ENCODE measurements around the gene ETS2.

The ETS2 gene

GRCh38 chr21:38769191-38769780 lies 36.4 kb upstream of the ETS2 start:
- WGBS = 79% methylated on average over 9 of the region's 9 CpGs
- H3K4me3 ChIP-seq (ENCODE audit: low read length) = no peak overlapping the region
- no peak overlapping the region for H3K9ac ChIP-seq (ENCODE audit: low read depth, low read length)
- no peaks in the 10 kb centered on the region for H3K27me3 ChIP-seq (ENCODE audit: insufficient read depth, low read length)
- H3K9me3 ChIP-seq (ENCODE audit: insufficient read depth, low read depth, low read length) = peaks cover 5% of the 10 kb centered on the region; the same call in 1 of the 2 replicates
- H3K36me3 ChIP-seq (ENCODE audit: insufficient read depth, low read length) = no peaks in the 10 kb centered on the region
- no peaks in the 10 kb centered on the region for H3K4me1 ChIP-seq (ENCODE audit: insufficient read depth, low read length)
- no peak overlapping the region for H3K27ac ChIP-seq (ENCODE audit: low read depth, low read length)

- no peaks in the 10 kb centered on the region for H3K4me1 ChIP-seq (ENCODE audit: insufficient read depth, low read length)
- WGBS = 93% methylated on average over 4 of the region's 4 CpGs
- no peaks in the 10 kb centered on the region for H3K27me3 ChIP-seq (ENCODE audit: insufficient read depth, low read length)
- no peak overlapping the region for H3K27ac ChIP-seq (ENCODE audit: low read depth, low read length)
- no peak overlapping the region for H3K9ac ChIP-seq (ENCODE audit: low read depth, low read length)
- peaks cover 5% of the 10 kb centered on the region; the same call in 1 of the 2 replicates for H3K9me3 ChIP-seq (ENCODE audit: insufficient read depth, low read depth, low read length)
- no peaks in the 10 kb centered on the region for H3K36me3 ChIP-seq (ENCODE audit: insufficient read depth, low read length)
- no peak overlapping the region for H3K4me3 ChIP-seq (ENCODE audit: low read length)
Observed at GRCh38 chr21:38770660-38771059, 35.1 kb upstream of the ETS2 start.

- no peaks in the 10 kb centered on the region for H3K9me3 ChIP-seq (ENCODE audit: insufficient read depth, low read depth, low read length)
- H3K27me3 ChIP-seq (ENCODE audit: insufficient read depth, low read length) = no peaks in the 10 kb centered on the region
- H3K9ac ChIP-seq (ENCODE audit: low read depth, low read length) = no peak overlapping the region
- H3K4me1 ChIP-seq (ENCODE audit: insufficient read depth, low read length) = no peaks in the 10 kb centered on the region
- H3K4me3 ChIP-seq (ENCODE audit: low read length) = no peak overlapping the region
- no peaks in the 10 kb centered on the region for H3K36me3 ChIP-seq (ENCODE audit: insufficient read depth, low read length)
- H3K27ac ChIP-seq (ENCODE audit: low read depth, low read length) = no peak overlapping the region
Observed at GRCh38 chr21:38771536-38771935, 34.2 kb upstream of the ETS2 start.

- Histone ChIP-seq H3K4me1 (ENCODE audit: insufficient read depth, low read length) (no peaks in the 10 kb centered on the region), H3K9ac (ENCODE audit: low read depth, low read length) (no peak overlapping the region), H3K27ac (ENCODE audit: low read depth, low read length) (no peak overlapping the region), H3K36me3 (ENCODE audit: insufficient read depth, low read length) (no peaks in the 10 kb centered on the region), H3K4me3 (ENCODE audit: low read length) (no peak overlapping the region), H3K27me3 (ENCODE audit: insufficient read depth, low read length) (no peaks in the 10 kb centered on the region), H3K9me3 (ENCODE audit: insufficient read depth, low read depth, low read length) (no peaks in the 10 kb centered on the region)
Observed at GRCh38 chr21:38772646-38773045, 33.1 kb upstream of the ETS2 start.

GRCh38 chr21:38773099-38774061 lies 32.3 kb upstream of the ETS2 start:
- Histone ChIP-seq H3K4me1 (ENCODE audit: insufficient read depth, low read length) (no peaks in the 10 kb centered on the region), H3K9me3 (ENCODE audit: insufficient read depth, low read depth, low read length) (0 out of 2 replicates have a peak, but pooled peaks cover 2% of the 10 kb centered on the region), H3K36me3 (ENCODE audit: insufficient read depth, low read length) (no peaks in the 10 kb centered on the region), H3K27me3 (ENCODE audit: insufficient read depth, low read length) (no peaks in the 10 kb centered on the region), H3K4me3 (ENCODE audit: low read length) (no peak overlapping the region), H3K27ac (ENCODE audit: low read depth, low read length) (no peak overlapping the region), H3K9ac (ENCODE audit: low read depth, low read length) (no peak overlapping the region)
- WGBS = 92% methylated on average over 18 of the region's 18 CpGs

GRCh38 chr21:38774152-38774551 lies 31.6 kb upstream of the ETS2 start:
- Histone ChIP-seq H3K27ac (ENCODE audit: low read depth, low read length) (no peak overlapping the region), H3K27me3 (ENCODE audit: insufficient read depth, low read length) (no peaks in the 10 kb centered on the region), H3K9ac (ENCODE audit: low read depth, low read length) (no peak overlapping the region), H3K4me3 (ENCODE audit: low read length) (no peak overlapping the region), H3K4me1 (ENCODE audit: insufficient read depth, low read length) (no peaks in the 10 kb centered on the region), H3K9me3 (ENCODE audit: insufficient read depth, low read depth, low read length) (peaks cover 7% of the 10 kb centered on the region), H3K36me3 (ENCODE audit: insufficient read depth, low read length) (no peaks in the 10 kb centered on the region)
- 97% methylated on average over 5 of the region's 5 CpGs for WGBS

GRCh38 chr21:38774586-38775285 lies 31.0 kb upstream of the ETS2 start:
- H3K9ac ChIP-seq (ENCODE audit: low read depth, low read length) = no peak overlapping the region
- H3K27me3 ChIP-seq (ENCODE audit: insufficient read depth, low read length) = no peaks in the 10 kb centered on the region
- no peaks in the 10 kb centered on the region for H3K36me3 ChIP-seq (ENCODE audit: insufficient read depth, low read length)
- H3K4me1 ChIP-seq (ENCODE audit: insufficient read depth, low read length) = no peaks in the 10 kb centered on the region
- H3K4me3 ChIP-seq (ENCODE audit: low read length) = no peak overlapping the region
- no peak overlapping the region for H3K27ac ChIP-seq (ENCODE audit: low read depth, low read length)
- peaks cover 7% of the 10 kb centered on the region for H3K9me3 ChIP-seq (ENCODE audit: insufficient read depth, low read depth, low read length)
- 91% methylated on average over 11 of the region's 12 CpGs for WGBS

GRCh38 chr21:38775733-38776132 lies 30.0 kb upstream of the ETS2 start:
- no peaks in the 10 kb centered on the region for H3K36me3 ChIP-seq (ENCODE audit: insufficient read depth, low read length)
- H3K4me3 ChIP-seq (ENCODE audit: low read length) = no peak overlapping the region
- WGBS = 93% methylated on average over 5 of the region's 5 CpGs
- H3K9me3 ChIP-seq (ENCODE audit: insufficient read depth, low read depth, low read length) = peaks cover 7% of the 10 kb centered on the region
- H3K4me1 ChIP-seq (ENCODE audit: insufficient read depth, low read length) = no peaks in the 10 kb centered on the region
- no peak overlapping the region for H3K9ac ChIP-seq (ENCODE audit: low read depth, low read length)
- no peak overlapping the region for H3K27ac ChIP-seq (ENCODE audit: low read depth, low read length)
- no peaks in the 10 kb centered on the region for H3K27me3 ChIP-seq (ENCODE audit: insufficient read depth, low read length)

GRCh38 chr21:38777015-38777414 lies 28.7 kb upstream of the ETS2 start:
- Histone ChIP-seq H3K36me3 (ENCODE audit: insufficient read depth, low read length) (no peaks in the 10 kb centered on the region), H3K27ac (ENCODE audit: low read depth, low read length) (no peak overlapping the region), H3K4me1 (ENCODE audit: insufficient read depth, low read length) (no peaks in the 10 kb centered on the region), H3K9me3 (ENCODE audit: insufficient read depth, low read depth, low read length) (peaks cover 8% of the 10 kb centered on the region), H3K4me3 (ENCODE audit: low read length) (no peak overlapping the region), H3K27me3 (ENCODE audit: insufficient read depth, low read length) (no peaks in the 10 kb centered on the region), H3K9ac (ENCODE audit: low read depth, low read length) (no peak overlapping the region)
- 100% methylated on average over 1 of the region's 1 CpG for WGBS

GRCh38 chr21:38777531-38777930 lies 28.2 kb upstream of the ETS2 start:
- no peaks in the 10 kb centered on the region for H3K27me3 ChIP-seq (ENCODE audit: insufficient read depth, low read length)
- no peaks in the 10 kb centered on the region for H3K4me1 ChIP-seq (ENCODE audit: insufficient read depth, low read length)
- H3K4me3 ChIP-seq (ENCODE audit: low read length) = no peak overlapping the region
- no peak overlapping the region for H3K27ac ChIP-seq (ENCODE audit: low read depth, low read length)
- H3K9ac ChIP-seq (ENCODE audit: low read depth, low read length) = no peak overlapping the region
- peaks cover 13% of the 10 kb centered on the region for H3K9me3 ChIP-seq (ENCODE audit: insufficient read depth, low read depth, low read length)
- 79% methylated on average over 5 of the region's 5 CpGs for WGBS
- no peaks in the 10 kb centered on the region for H3K36me3 ChIP-seq (ENCODE audit: insufficient read depth, low read length)

GRCh38 chr21:38780879-38781278 lies 24.9 kb upstream of the ETS2 start:
- Histone ChIP-seq H3K36me3 (ENCODE audit: insufficient read depth, low read length) (no peaks in the 10 kb centered on the region), H3K27ac (ENCODE audit: low read depth, low read length) (no peak overlapping the region), H3K4me1 (ENCODE audit: insufficient read depth, low read length) (no peaks in the 10 kb centered on the region), H3K27me3 (ENCODE audit: insufficient read depth, low read length) (no peaks in the 10 kb centered on the region), H3K4me3 (ENCODE audit: low read length) (no peak overlapping the region), H3K9me3 (ENCODE audit: insufficient read depth, low read depth, low read length) (peaks cover 18% of the 10 kb centered on the region), H3K9ac (ENCODE audit: low read depth, low read length) (no peak overlapping the region)
- 97% methylated on average over 2 of the region's 2 CpGs for WGBS

Data from HUES64 (cell line).